RWPE2 (cell line): ENCODE measurements around the gene GPR17.

Experiments used
- ATAC-seq: fragments of 200-7000 bp; cut with Tn5 transposase; 3 replicates; pipeline ENCODE4 v1.9.1; 2021; ENCODE audit warnings: low read depth
- DNase-seq: peaks from one replicate; pipeline ENCODE4 v3.0.0-alpha.2; 2020; ENCODE audit warnings: low spot score
- H3K27ac ChIP-seq: fragments of 450-650 bp; 2 replicates; pipeline ENCODE4 v1.5.1; 2017; ENCODE audit warnings: mild to moderate bottlenecking; ENCODE audit not compliant: poor library complexity, severe bottlenecking
- H3K27me3 ChIP-seq: fragments of 250-450 bp; sonication (Bioruptor Pico); 2 replicates; pipeline ENCODE4 v1.5.1; 2021; ENCODE audit warnings: mild to moderate bottlenecking, moderate library complexity; ENCODE audit not compliant: insufficient read depth, poor library complexity, severe bottlenecking
- H3K36me3 ChIP-seq: fragments of 250-450 bp; sonication (Bioruptor Pico); 2 replicates; pipeline ENCODE4 v1.5.1; 2020; ENCODE audit warnings: low read depth, mild to moderate bottlenecking, moderate library complexity
- H3K4me1 ChIP-seq: fragments of 250-450 bp; sonication (Bioruptor Pico); 2 replicates; pipeline ENCODE4 v1.5.1; 2021; ENCODE audit warnings: mild to moderate bottlenecking, moderate library complexity; ENCODE audit not compliant: insufficient read depth, poor library complexity, severe bottlenecking
- H3K4me3 ChIP-seq: fragments of 250-450 bp; sonication (Bioruptor Pico); 2 replicates; pipeline ENCODE4 v1.5.1; 2021; ENCODE audit warnings: mild to moderate bottlenecking, moderate library complexity; ENCODE audit not compliant: severe bottlenecking
- H3K9me3 ChIP-seq: fragments of 250-450 bp; sonication (Bioruptor Pico); 2 replicates; pipeline ENCODE4 v1.5.1; 2021; ENCODE audit warnings: mild to moderate bottlenecking, moderate library complexity; ENCODE audit not compliant: severe bottlenecking
- CTCF ChIP-seq: fragments of 450-650 bp; IDR thresholded peaks from one replicate; pipeline ENCODE4 v1.5.1; 2017; ENCODE audit warnings: mild to moderate bottlenecking, moderate library complexity; ENCODE audit not compliant: poor library complexity, severe bottlenecking

The GPR17 gene

GRCh38 chr2:127634626-127635379 lies 11.2 kb upstream of the GPR17 start:
- DNase-seq (no peak), ATAC-seq (no peak)
- Histone ChIP-seq H3K4me1 (peaks cover 12% of the 10 kb centered on the region), H3K9me3 (no peaks in the 10 kb centered on the region), H3K27me3 (no peaks in the 10 kb centered on the region), H3K36me3 (no peaks in the 10 kb centered on the region), H3K27ac (no peak overlapping the region), H3K4me3 (no peak overlapping the region)
- no peak for TF ChIP-seq CTCF

GRCh38 chr2:127635380-127636237 lies 10.3 kb upstream of the GPR17 start:
- Histone ChIP-seq H3K36me3 (no peaks in the 10 kb centered on the region), H3K27me3 (no peaks in the 10 kb centered on the region), H3K9me3 (no peaks in the 10 kb centered on the region), H3K4me1 (peaks cover 12% of the 10 kb centered on the region), H3K27ac (no peak overlapping the region), H3K4me3 (no peak overlapping the region)
- ATAC-seq (no peak), DNase-seq (no peak)
- no peak for TF ChIP-seq CTCF

GRCh38 chr2:127636248-127637235 lies 9.4 kb upstream of the GPR17 start:
- no peak for TF ChIP-seq CTCF
- peaks cover 12% of the 10 kb centered on the region for H3K4me1 ChIP-seq
- DNase-seq (no peak), ATAC-seq (no peak)
- no peak overlapping the region for H3K4me3 ChIP-seq
- no peaks in the 10 kb centered on the region for H3K9me3 ChIP-seq
- peak overlapping the region; percentile 75 for H3K27ac ChIP-seq
- H3K36me3 ChIP-seq = no peaks in the 10 kb centered on the region
- H3K27me3 ChIP-seq = no peaks in the 10 kb centered on the region

- Histone ChIP-seq H3K4me1 (peaks cover 12% of the 10 kb centered on the region), H3K27ac (peak overlapping the region; percentile 75), H3K27me3 (no peaks in the 10 kb centered on the region), H3K36me3 (no peaks in the 10 kb centered on the region), H3K4me3 (no peak overlapping the region), H3K9me3 (no peaks in the 10 kb centered on the region)
- TF ChIP-seq CTCF = no peak
- DNase-seq = no peak
- no peak for ATAC-seq
Observed at GRCh38 chr2:127637236-127637630, 8.7 kb upstream of the GPR17 start.
